CD4-positive, alpha-beta T cell treated with Interferon alpha-2 for 1 hour (primary cell): Measurements from ENCODE around the gene MYO5A.
"Not testable (repeated sequence)": the region's sequence is repeated elsewhere in the genome, so short reads cannot be mapped to it uniquely, and the experiment has no call there.

Experiments
- DNase-seq, 2 donors: peaks; one replicate each; pipeline ENCODE4 v3.0.0-alpha.2; 2020 to 2022

MYO5A gene

DNA sequence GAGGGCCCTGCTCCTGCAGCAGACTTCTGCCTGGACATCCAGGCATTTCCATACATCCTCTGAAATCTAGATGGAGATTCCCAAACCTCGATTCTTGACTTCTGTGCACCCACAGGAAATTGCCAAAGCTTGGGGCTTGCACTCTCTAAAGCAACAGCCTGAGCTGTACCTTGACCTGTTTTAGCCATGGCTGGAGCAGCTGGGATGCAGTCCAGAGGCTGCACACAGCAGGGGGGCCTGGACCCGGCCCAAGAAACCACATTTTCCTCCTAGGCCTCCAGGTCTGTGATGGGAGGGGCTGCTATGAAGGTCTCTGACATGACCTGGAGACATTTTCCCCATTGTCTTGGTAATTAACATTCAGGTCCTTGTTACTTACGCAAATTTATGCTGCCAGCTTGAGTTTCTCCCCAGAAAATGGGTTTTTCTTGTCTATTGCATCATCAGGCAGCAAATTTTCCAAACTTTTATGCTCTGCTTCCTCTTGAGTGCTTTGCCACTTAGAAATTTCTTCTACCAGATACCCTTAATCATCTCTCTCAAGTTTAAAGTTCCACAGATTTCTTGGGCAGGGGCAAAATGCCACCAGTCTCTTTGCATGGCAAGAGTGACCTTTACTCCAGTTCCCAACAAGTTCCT, 11.8 kb upstream of the MYO5A start:
- DNase-seq, result no peak

DNA sequence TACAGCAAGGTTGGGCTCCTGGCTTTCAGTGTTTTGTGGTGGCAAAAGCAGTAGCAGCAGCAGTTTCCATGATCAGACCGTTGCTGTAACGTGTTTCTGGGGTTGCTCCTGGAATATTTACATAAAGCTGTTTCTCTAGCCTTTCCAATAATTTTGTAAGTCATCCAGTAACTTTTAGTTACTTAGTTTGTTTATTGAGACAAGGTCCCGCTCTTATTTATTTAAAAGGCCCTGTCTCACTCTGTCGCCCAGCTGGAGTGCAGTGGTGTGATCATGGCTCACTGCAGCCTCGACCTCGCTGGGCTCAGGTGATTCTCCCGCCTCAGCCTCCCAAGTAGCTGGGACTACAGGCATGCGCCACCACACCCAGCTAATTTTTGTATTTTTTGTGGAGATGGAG, 8.8 kb upstream of the MYO5A start:
- no peak for DNase-seq

DNA sequence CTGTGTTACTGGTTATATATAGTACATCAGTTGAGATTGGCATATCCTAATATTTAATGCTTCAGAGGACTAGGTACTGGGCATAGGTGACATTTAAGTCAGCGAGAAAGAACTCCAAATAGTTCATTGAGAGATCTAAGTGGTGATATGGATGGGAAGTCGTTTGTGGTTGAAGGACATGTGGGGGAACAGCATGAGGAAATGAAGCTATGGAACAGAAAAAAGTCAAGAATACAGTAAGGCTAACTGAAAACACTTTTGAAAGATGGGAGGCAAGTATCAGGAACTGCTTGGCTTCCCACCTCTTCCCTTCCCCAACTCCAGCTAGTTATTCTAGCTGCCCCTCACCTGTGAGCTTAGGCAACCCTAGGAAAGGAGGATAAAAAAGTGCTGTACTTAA, 3.7 kb upstream of the MYO5A start:
- no peak for DNase-seq

DNA sequence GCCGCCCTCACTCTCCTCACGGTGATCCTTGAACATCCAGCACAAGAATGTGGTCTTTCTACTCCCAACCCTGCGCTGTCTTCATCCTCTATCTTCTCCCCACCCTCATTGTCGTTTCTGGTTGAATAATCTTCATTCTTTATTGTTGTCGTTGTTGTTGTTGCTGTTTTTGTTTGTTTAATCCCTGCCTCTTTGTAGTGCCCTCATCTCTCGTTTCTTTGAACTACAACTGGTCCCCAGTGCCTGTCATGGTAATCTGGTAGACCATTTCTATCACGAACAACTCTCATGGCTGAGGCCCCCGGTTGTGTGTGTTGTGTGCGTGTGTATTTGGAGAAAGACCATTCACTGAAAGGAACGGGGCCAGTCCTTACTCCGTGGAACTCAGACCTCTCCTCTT, 1.3 kb upstream of the MYO5A start:
- no peak for DNase-seq

DNA sequence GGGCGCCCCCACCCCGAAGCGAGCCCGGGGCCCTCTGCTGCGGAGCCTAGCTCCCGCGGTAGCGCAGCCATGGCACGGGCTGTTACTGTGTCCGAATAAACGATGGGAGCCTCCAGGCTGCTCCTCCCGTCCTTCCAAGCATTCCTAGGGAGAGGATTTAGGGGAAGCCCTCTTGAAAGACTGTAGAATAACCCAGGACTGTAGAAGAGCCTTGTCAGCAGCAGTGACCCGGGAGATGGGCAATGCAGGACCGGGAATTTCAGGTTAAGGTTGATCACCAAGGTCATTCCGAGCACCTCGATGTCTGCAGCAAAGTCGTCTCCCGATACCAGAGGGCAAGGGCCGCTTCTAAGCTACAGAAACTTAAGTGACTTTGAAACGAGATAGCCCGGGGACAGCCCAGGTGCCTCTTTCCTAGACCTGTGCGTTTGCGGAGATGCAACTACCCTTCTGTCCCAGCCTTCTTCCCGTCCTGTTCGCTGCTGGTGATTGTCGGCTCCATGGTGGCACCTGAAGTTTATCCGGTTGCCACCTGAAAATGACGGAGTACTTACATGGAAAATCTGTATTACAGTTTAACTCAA, 753 bp upstream of the MYO5A start:
- no peak for DNase-seq

DNA sequence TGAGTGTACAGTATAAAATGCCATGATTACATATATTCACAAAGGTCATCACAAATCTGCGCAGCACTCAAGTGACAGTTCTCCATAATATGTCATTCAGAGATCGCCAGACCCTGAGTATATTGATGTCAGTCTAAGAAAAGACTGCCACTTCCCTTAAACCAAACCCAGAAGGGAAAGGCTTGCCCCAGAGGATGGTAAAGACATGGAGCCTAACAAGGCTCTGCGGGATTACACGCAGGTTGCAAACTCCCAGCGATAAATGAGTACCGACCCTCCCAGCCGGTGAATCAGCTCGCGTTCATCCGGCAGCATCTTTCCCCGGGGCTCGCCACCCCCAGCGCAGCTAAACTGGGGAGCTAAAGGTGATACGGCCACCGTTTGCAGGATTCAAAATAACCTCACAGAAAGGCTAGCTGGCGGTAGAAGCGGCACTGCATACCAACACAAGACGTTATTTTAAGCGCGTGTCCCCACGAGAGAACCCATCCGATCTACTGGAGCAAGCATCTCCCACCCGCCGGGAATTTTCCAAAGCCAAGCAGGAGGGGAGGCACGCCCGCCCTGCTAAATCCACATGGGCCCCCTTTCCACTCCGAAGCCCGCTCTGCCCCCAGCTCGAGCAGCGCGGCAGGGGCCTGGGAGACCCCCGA, 643 bp downstream of the MYO5A start:
- peak in 1 of 2 donors; percentile 28 for DNase-seq

DNA sequence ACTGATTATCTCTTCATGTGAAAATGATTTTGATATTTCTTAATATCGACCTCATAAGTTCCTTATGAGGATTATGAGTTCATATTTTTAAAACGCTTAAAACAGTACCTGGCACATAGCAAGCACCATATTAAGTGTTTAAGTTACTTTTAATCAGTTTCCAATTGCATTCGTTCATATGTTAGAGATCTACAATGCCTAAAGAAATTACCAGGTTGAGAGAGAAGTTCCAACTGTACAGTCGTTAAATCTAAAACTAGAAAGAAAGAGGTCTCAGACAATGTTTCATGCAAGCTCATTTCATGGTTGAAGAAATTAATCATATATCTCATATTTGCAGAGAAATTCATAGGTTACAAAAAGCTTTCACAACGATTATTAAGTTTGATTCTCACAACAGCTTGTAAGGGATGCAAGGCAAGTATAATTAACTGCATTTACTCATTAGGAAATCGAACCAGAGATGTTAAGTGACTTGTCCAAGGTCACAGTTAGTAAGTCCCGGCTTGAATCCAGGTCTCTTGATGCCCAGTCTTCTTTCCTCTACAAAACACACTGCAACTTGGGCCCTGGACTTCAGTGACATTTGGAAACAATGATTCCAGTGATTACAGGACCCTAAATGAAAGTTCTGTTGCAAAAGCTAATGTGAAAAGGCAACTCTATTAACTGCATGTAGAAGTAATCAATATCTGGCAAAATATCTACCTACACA, 1.3 kb downstream of the MYO5A start:
- no peak for DNase-seq

DNA sequence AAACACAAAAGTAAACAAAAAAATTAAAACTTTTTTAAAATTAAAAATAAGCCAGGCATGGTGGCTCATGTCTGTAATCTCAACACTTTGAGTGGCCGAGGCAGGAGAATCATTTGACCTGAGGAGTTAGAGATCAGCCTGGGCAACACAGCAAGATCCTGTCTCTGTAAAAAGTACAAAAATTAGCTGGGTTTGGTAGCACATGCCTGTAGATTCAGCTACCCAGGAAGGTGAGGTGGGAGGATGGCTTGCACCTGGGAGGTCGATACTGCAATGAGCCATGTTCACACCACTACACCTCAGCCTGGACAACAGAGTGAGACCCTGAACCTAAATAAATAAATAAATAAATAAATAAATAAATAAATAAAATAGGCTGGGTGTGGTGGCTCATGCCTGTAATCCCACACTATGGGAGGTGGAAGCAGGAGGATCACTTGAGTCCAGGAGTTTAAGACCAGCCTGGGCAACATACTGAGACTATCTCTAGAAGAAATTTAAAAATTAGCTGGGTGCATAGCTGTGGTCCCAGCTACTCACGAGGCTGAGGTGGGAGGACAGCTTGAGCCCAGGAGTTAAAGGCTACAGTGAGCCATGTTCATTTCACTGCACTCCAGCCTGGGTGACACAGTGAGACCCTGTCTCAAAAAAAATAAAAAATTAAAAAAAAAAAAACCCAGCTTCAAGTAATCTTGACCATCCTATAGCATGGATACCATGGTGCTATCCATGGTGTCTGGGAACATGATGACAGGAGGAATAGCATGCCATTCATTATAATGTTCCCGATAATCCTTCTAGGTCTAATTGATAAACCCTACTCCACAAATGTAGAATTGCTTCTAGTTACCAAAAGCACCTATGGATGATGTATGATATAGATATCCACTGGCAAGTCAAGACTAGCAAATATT, 4.2 kb downstream of the MYO5A start:
- no peak for DNase-seq

DNA sequence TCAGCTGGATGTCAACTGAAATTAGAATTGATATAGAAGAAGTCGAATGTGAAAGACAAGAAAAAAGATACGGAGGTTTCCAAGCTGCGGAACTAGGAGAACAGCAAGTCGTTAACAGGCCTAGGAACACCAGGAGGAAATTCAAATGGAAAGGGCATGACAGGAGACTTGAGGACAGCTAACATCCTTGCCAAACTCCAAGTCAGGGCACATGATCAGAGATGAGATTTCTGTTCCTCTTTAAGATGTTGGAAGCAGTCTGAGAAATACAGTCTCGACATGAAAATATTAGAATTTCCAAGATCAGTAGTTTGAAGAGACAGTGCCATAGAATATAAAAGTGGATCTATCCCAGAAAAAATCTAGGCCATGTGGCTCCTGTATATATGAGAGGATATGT, 5.0 kb downstream of the MYO5A start:
- DNase-seq, result no peak

DNA sequence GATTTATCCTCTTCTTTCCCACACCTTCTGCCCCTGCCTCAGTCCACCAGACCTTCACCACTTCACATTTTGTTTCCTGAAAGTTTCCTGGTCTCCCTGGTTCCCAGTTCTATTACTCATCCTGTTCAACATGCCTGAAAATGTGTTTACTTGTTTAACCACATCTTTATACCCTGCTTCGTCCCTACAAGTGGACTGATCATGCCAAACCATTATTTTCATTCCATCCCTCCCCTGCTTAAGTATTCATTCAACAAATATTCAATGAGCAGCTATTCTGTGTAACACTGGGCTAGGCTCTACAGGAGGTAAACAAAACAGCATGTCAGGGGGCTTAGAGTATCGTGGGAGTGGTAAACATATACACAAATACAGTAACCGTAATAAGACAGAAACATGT, 5.5 kb downstream of the MYO5A start:
- DNase-seq, result no peak

DNA sequence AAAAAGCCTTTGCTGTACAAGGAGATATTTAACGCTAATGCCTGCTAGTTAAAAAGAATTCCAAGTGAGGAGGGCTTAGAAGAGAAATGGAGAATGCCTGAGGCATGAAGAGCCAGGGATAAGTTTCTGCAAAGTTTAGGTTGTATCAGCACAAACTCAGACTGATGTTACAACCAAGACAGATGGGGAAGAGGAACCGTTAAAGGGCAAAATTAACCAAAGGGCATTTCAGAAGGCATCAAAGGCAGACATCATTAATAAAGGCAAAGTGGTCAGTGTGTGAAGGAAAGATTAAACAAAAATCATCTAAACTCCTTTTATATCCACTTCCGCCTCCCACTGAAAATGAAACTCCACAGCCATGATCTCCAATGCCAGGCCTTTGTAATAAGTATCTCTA, 7.0 kb downstream of the MYO5A start:
- DNase-seq, result no peak

DNA sequence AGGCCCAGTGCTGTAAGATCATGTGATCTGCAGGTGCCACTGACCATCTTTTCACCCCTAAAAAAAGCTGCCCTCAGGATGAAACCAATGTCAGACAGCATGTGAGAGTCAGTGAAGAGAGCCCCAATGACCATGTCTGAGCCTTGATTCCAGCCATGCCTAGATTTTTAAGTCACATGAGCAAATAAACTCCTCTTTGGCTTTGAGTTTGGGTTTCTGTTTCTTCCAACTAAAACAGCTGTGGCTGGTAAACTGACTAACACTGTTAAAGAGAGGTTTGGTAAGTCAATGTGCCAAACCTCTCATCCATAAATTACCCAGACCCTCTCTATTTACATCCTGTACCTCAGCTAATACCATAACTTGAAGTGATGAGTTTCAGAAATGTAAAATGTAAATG, 8.3 kb downstream of the MYO5A start:
- no peak for DNase-seq

DNA sequence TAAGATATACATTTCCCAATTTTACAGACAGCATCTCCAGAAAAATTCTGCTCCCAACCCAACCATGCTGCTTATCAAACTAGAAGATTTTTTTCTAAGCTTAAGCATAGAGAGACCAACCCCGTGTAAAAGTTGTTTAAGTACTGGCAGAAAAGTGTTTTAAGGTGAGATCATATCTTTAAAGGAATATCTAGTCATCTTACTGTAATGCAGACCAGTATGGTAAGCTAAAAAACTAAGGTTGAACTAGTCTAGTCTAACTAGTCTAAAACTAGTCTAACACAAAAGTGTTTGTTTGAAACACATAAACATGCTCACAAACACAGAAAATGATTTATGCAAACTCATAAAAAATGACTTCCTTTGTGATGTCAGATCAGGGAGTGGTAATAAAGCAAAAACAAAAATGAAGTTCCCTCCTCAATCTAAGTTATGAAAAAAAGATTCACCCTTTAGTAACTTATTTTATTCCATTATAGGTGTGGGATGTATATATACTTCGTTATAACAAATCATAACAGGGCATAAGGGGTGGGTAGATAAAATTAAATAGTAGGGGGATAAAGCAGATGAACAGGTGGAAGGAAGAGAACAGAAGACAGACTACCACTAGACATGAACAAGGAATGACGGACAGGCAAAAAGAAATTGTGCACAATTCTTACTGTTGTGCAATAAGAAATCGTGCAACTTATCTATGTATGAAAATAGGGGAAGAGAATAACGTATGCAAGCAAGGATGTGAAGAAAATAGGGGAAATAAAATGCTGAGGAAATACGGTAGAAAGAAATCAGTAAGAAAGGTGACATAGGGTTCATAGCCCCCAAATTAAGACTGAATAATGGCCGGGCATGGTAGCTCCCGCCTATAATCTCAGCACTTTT, 10.0 kb downstream of the MYO5A start:
- DNase-seq, result no peak

DNA sequence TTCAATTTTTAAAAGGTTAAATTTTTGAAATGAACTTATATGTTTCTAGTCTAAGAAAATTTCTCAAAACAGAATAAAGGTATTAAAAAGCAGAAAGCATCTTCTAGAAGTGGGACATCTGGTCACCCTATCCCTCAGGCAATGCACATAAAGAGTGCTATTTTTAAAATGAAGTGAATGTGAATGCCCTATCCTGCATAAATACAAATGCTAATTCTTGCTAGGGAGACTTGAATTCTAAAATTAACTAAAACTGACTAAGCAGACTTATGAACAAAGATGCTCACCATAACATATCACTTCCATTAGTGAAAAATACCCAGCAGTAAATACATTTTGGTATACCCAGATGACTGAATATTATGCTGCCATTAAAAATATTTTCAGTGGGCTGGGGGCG, 11.7 kb downstream of the MYO5A start:
- no peak for DNase-seq

DNA sequence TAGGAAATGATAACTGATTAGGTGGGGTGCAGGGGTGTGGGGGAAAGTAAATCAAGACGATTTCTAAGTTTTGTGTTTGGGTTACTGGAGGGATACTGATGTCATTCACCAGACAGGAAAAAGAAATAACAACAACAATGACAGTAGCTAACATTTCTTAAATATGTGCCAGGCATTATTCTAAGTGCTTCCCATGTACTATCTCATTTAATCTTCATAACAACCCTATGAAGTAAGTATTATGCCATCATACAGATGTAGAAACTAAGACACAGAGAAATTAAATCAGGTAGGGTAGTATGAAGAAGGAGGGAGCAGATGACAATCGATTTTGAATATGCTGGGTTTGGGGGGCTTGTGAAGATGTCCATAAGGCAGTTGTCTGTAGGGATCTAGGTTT, 13.3 kb downstream of the MYO5A start:
- no peak for DNase-seq

DNA sequence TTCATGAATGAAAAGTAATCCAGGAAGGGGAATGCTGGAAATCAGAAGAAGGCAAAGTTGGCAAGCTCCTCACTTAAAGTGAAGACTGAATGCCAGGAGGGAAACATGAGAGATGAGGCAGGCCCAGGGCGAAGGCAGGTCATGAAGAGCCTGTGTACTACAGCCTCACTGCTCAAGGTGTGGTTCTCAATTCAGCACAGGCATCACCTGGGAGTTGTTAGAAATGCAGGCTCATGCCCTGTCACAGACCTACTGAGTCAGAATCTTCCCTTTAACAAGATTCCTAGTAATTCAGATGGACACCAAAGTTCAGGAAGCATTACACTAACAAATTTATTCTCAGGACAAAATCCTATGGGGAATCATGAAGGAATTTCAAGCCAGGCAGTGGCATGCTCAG, 14.2 kb downstream of the MYO5A start:
- no peak for DNase-seq

DNA sequence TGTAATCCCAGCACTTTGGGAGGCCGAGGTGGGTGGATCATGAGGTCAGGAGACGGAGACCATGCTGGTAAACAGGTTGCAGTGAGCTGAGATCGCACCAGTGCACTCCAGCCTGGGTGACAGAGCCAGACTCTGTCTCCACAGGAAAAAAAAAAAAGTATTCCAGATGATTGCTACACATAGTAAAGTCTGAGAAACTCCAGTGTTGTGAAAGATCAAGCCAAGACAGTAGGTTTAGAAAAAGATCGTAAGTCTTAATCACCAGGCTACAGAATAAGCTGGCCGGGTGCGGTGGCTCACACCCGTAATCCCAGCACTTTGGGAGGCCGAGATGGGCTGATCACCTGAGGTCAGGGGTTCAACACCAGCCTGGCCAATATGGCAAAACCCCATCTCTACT, 15.8 kb downstream of the MYO5A start:
- not testable (repeated sequence) for DNase-seq

DNA sequence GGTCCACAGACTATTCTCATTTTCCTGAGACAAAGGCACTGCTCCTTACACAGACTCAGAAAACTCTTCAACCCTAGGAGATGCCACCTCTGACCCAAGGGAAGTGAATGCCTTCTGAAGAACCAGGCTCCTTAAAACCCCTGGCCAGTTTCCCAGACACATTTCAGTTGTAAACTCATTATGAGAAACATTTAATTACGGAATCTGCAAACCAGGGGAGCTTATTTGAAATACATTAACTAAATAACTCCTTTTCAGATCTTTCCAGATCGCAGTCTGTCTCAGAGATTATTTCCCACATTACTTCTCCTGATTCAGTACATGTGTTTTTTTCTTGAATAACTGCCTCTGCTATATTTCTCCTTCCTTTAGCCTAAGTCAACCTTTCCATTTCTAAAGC, 17.6 kb downstream of the MYO5A start:
- no peak for DNase-seq

DNA sequence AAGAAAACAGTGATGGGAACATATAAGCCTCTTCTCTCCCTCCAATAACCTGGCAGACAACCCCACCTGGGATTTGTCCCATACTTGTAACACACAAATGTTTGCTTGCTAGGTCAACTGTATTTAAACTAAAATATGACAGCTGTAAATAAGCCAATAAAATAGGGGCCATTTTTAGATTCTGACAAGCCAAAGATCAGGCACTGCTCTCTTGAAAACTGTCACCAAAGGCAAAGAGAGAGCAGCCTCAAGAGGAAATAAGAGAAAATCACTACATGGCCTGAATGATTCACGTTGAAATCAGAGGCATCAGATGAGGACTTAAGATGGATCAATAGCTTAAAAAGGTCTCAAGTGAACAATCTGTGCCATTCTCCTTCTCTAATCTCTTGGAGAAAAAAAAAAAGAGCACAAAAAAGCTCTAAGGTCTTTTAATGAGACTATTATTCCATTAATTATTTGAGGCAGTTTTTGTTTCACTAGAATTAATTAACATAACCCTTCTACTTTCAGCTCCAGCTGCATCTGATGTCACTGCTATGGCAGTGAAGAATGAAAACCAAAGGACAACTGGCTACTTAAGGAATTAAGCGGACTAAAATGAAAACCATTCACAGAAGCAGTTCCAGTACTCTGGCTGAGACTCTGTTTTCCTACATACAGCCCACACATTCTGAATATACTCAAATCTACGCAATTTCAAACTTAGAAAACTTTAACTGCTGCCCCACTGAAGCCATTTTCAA, 19.0 kb downstream of the MYO5A start:
- no peak for DNase-seq

DNA sequence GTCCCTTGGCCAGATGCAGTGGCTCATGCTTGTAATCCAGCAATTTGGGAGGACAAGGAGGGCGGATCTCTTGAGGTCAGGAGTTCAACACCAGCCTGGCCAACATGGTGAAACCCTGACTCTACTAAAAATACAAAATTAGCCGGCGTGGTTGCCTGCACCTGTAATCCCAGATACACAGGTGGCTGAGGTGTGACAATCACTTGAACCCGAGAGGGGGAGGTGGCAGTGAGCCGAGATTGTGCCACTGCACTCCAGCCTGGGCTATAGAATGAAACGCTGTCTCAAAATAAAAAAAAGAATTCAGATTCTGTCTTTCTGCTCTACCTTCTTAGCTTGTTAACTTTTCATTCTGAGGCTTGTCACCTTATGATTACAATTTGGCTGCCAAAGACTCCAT, 22.1 kb downstream of the MYO5A start:
- DNase-seq, result no peak

DNA sequence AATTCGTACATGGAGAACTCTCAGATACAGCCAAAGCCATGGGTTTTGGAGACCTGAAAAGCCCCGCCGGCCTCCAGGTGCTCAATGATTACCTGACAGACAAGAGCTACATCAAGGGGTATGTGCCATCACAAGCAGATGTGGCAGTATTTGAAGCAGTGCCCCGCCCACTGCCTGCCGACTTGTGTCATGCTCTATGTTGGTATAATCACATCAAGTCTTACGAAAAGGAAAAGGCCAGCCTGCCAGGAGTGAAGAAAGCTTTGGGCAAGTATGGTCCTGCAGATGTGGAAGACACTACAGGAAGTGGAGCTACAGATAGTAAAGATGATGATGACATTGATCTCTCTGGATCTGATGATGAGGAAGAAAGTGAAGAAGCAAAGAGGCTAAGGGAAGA, 23.5 kb downstream of the MYO5A start:
- no peak for DNase-seq
